GM10266 (cell line): Measurements from ENCODE around the gene PDE4D.

Experiments
- DNase-seq: peaks from one replicate; pipeline ENCODE4 v3.0.0; 2012; ENCODE audit errors: extremely low spot score
- TF ChIP-seq, protein P1 (sequence below): IDR thresholded peaks from 2 replicates; pipeline ENCODE4 v1.5.1; 2012; ENCODE audit warnings: mild to moderate bottlenecking, low read depth; ENCODE audit not compliant: control insufficient read depth, insufficient read depth; ENCODE audit errors: missing control alignments

Gene PDE4D

DNA sequence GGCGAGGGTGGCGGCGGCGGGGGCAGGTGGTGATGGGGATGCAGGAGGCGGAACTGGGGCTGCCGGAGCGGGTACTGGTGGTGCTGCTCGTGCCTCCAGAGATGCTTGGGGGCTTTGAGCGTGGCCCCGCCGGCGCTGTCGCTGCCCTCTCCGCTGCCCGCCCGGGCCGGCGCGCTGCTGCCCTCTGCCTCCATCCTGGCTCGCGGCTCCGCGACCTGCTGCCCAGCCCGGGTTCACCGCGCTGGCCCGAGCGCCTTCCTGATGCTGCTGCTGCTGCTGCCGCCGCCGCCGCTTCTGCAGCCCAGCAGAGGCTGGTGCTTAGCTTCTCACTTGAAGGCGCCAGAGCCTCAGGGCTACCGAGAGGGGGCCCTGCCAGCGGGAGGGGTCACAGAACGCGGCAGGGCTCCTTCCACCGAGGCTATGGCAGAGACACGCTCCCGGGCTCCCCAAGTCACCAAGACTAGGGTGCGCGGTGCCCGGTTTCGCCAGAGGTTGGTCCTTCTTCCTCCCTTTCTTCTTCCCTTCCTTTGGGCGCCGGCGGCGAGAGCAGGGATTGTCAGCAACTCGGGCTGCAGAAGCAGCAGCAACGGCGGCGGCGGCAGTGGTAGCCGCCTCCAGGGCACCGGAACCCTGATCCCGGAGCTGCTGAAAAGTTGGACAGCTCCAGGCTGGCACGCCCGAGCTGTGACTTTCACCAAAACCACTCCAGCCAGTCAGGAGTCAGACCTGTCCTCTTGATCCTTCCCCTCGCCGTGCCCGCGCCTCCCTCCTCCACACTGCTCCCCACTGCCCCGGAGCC, at the start of gene PDE4D:
TSS of gene PDE4D (minus strand) at position 298 of the 799 bp plus-strand sequence.
- TF ChIP-seq, protein P1, sequence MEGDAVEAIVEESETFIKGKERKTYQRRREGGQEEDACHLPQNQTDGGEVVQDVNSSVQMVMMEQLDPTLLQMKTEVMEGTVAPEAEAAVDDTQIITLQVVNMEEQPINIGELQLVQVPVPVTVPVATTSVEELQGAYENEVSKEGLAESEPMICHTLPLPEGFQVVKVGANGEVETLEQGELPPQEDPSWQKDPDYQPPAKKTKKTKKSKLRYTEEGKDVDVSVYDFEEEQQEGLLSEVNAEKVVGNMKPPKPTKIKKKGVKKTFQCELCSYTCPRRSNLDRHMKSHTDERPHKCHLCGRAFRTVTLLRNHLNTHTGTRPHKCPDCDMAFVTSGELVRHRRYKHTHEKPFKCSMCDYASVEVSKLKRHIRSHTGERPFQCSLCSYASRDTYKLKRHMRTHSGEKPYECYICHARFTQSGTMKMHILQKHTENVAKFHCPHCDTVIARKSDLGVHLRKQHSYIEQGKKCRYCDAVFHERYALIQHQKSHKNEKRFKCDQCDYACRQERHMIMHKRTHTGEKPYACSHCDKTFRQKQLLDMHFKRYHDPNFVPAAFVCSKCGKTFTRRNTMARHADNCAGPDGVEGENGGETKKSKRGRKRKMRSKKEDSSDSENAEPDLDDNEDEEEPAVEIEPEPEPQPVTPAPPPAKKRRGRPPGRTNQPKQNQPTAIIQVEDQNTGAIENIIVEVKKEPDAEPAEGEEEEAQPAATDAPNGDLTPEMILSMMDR, result no peak
- DNase-seq, result peak; percentile 38

DNA sequence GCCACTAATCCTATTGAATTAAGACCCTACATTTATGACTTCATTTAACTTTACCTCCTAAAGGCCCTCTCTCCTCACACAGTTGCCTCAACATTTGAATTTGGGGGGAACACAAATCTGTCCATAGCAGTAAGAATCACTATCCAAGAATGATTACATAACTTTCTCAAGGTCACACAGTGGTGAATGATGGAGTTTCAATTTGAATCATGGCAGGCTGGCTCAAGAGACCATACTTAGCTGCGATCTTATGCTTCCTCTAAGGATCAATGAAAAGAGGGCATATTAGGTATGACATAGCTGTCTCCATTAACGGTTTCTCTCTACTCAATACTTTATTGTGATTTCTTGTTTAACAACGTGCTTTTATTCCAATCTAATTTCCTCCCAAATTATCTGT, 44.1 kb upstream of the PDE4D start:
- TF ChIP-seq, protein P1, result no peak
- DNase-seq, result no peak

DNA sequence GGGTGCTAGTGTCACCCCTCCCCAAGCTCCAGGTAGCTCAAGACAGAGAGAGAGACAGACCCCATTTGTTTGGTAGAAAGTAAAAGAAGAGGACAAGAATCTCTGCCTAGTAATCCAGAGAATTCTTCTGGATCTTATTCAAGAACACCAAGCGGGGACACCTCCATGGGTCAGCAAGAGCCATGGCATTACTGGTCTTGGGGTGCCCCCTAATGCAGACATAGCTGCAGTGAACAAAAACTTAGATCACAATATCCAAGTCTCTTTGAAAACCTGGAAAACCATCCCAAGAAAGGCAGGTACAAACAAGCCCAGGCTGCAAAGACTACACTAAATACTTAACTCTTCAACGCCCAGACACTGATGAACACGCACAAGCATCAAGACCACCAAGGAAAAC, 29.9 kb upstream of the PDE4D start:
- TF ChIP-seq, protein P1, result no peak
- no peak for DNase-seq

DNA sequence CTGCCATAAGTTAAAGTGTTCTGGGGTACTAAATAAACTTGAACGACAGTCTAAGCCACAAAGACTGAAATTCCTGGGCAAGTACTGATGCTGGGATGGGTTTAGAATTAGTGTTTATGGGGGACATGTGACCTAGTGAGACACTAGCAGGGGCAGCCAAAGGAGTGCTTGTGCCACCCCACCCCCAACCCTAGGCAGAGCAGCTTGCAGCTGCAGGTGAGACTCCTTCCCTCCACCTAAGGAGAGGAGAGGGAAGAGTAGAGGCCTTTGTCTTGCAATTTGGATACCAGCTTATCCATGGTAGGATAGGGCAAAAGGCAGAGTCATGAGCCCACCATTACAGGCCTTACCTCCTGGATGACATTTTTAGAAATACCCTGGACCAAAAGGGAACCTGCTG, 28.7 kb upstream of the PDE4D start:
- DNase-seq, result no peak
- TF ChIP-seq, protein P1, result no peak

DNA sequence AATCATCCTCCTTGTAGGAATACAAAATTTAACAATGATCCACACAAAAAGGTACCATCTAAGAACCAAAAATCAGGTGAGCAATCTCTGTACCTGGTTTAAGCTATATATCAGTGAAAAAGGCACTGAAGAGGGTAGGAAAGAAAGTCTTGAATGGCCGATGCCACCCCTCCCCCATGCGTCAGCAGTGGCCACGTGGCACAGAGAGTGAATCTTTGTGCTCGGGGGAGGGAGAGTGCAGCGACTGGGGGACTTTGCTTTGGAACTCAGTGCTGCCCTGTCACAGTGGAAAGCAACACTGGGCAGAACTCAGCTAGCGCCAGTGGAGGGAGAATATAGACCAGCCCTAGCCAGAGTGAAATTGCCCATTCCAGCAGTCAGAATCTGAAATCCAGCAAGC, 28.3 kb upstream of the PDE4D start:
- TF ChIP-seq, protein P1, result no peak
- no peak for DNase-seq

DNA sequence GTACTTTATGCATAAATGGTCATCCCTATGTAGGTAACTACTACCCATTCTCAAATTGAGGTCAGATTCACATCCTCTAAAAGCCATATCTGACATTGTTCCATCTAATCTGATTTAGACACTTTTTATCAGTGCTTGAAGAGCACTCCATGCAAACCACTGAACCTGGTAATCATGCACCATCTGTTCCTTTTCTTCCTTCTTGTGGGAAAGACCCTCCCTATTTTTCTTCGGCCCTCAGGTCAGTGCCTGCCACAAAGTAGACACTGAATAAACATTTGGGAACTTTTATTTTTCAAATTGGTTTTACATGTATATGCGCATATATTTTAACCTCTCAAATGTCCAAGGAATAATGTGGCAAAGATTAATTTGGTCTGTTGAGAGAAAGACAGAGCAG, 26.0 kb upstream of the PDE4D start:
- TF ChIP-seq, protein P1, result no peak
- DNase-seq, result no peak

DNA sequence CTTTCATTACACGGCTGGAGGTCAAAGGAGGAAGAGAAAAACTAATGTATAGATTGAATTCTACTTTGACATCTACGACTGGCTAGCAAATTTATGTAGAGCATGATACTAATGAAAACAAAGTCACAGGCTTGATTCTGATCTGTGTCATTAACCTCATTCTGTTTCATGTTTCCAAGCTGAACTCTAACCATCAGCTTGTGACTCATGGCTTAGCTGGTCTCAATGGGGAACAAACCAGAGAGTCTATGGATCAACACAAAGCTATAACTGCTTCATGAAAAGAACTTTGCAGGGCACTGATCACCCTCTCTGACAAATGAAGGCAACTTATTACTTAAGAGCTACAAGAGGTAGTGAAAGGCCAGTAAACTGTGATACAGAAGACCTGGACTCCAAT, 23.6 kb upstream of the PDE4D start:
- DNase-seq, result no peak
- TF ChIP-seq, protein P1, result no peak
